Activated CD4-positive, alpha-beta memory T cell treated with anti-CD3 and anti-CD28 coated beads, Interleukin-2, amount 10 ng/mL, durations not matched to agents 7 days and 5 days (primary cell): ENCODE results near the gene SLC22A3. TPM values are rescaled to one million over a fixed set of nuclear protein-coding genes. Genes with fewer than 3 reads are reported as not detected.

Experiments used
- CTCF ChIA-PET: fragments of 350-600 bp; sonication (Branson Sonifier 250); formaldehyde crosslinking; loops from one replicate; lab custom pipeline; 2021; ENCODE audit warnings: antibody characterized with exemption, inconsistent platforms; lab: Charles Lee
- POLR2A ChIA-PET: fragments of 350-600 bp; sonication (Branson Sonifier 250); formaldehyde crosslinking; loops from one replicate; lab custom pipeline; 2021; ENCODE audit warnings: antibody characterized with exemption; lab: Charles Lee
- DNase-seq: peaks from one replicate; pipeline ENCODE4 v3.0.0-alpha.2; 2020
- H3K27ac Mint-ChIP-seq: one replicate; pipeline ENCODE4 v1.8.0; 2021; ENCODE audit warnings: mild to moderate bottlenecking, mixed read lengths
- H3K27me3 Mint-ChIP-seq: one replicate; pipeline ENCODE4 v1.8.0; 2021; ENCODE audit warnings: mixed read lengths
- H3K36me3 Mint-ChIP-seq: one replicate; pipeline ENCODE4 v1.8.0; 2021; ENCODE audit warnings: low read depth, mixed read lengths
- H3K4me1 Mint-ChIP-seq: one replicate; pipeline ENCODE4 v1.8.0; 2021; ENCODE audit warnings: mixed read lengths
- H3K4me3 Mint-ChIP-seq: one replicate; pipeline ENCODE4 v1.8.0; 2021; ENCODE audit warnings: mild to moderate bottlenecking, mixed read lengths
- H3K9me3 Mint-ChIP-seq: one replicate; pipeline ENCODE4 v1.8.0; 2021; ENCODE audit warnings: mixed read lengths
- total RNA-seq, 2 experiments: library from RNA; stranded (reverse); gene quantifications; one replicate each; pipeline ENCODE4 v1.2.3, GENCODE V29; 2021

The SLC22A3 gene
- total RNA-seq, 2 experiments from 2014 or later, result not detected

GRCh38 chr6:160418370-160418769, 70.2 kb downstream of the SLC22A3 start:
- H3K27me3 Mint-ChIP-seq, result peaks cover under 1% of the 10 kb centered on the region
- no peaks in the 10 kb centered on the region for H3K4me1 Mint-ChIP-seq
- ChIA-PET CTCF (interaction anchor here (1.5 kb wide), 1 partner anchor 37 kb away, joined by 4 read pairs; no protein-coding TSS in a partner anchor), POLR2A (no interaction called here)
- H3K4me3 Mint-ChIP-seq, result no peak overlapping the region
- no peaks in the 10 kb centered on the region for H3K36me3 Mint-ChIP-seq
- H3K9me3 Mint-ChIP-seq, result no peaks in the 10 kb centered on the region
- no peak overlapping the region for H3K27ac Mint-ChIP-seq
- no peak for DNase-seq

- Mint-ChIP-seq H3K4me3 (no peak overlapping the region), H3K27ac (no peak overlapping the region), H3K27me3 (no peaks in the 10 kb centered on the region), H3K36me3 (no peaks in the 10 kb centered on the region), H3K9me3 (no peaks in the 10 kb centered on the region), H3K4me1 (no peaks in the 10 kb centered on the region)
- DNase-seq, result no peak
- ChIA-PET POLR2A (no interaction called here), CTCF (interaction anchor here (1.5 kb wide), 1 partner anchor 36 kb away, joined by 4 read pairs; no protein-coding TSS in a partner anchor)
Measured at GRCh38 chr6:160419488-160419887, 71.3 kb downstream of the SLC22A3 start.

GRCh38 chr6:160420253-160420968, 72.2 kb downstream of the SLC22A3 start:
- Mint-ChIP-seq H3K36me3 (no peaks in the 10 kb centered on the region), H3K27me3 (peaks cover 1% of the 10 kb centered on the region), H3K4me3 (no peak overlapping the region), H3K4me1 (no peaks in the 10 kb centered on the region), H3K9me3 (no peaks in the 10 kb centered on the region), H3K27ac (no peak overlapping the region)
- POLR2A ChIA-PET, result no interaction called here
- CTCF ChIA-PET, result no interaction called here
- no peak for DNase-seq

GRCh38 chr6:160420969-160421556, 72.9 kb downstream of the SLC22A3 start:
- H3K27ac Mint-ChIP-seq, result no peak overlapping the region
- no peaks in the 10 kb centered on the region for H3K36me3 Mint-ChIP-seq
- H3K9me3 Mint-ChIP-seq, result no peaks in the 10 kb centered on the region
- no peak for DNase-seq
- ChIA-PET CTCF (no interaction called here), POLR2A (no interaction called here)
- H3K4me1 Mint-ChIP-seq, result peaks cover under 1% of the 10 kb centered on the region
- H3K4me3 Mint-ChIP-seq, result no peak overlapping the region
- peaks cover 1% of the 10 kb centered on the region for H3K27me3 Mint-ChIP-seq

- DNase-seq, result no peak
- H3K27me3 Mint-ChIP-seq, result peaks cover 4% of the 10 kb centered on the region
- no peaks in the 10 kb centered on the region for H3K36me3 Mint-ChIP-seq
- CTCF ChIA-PET, result no interaction called here
- no peak overlapping the region for H3K4me3 Mint-ChIP-seq
- H3K27ac Mint-ChIP-seq, result no peak overlapping the region
- POLR2A ChIA-PET, result no interaction called here
- H3K4me1 Mint-ChIP-seq, result peaks cover 6% of the 10 kb centered on the region
- H3K9me3 Mint-ChIP-seq, result no peaks in the 10 kb centered on the region
Measured at GRCh38 chr6:160421854-160422253, 73.7 kb downstream of the SLC22A3 start.

- ChIA-PET POLR2A (no interaction called here), CTCF (no interaction called here)
- Mint-ChIP-seq H3K27me3 (peaks cover 8% of the 10 kb centered on the region), H3K27ac (no peak overlapping the region), H3K4me3 (no peak overlapping the region), H3K36me3 (no peaks in the 10 kb centered on the region), H3K4me1 (peaks cover 6% of the 10 kb centered on the region), H3K9me3 (no peaks in the 10 kb centered on the region)
- no peak for DNase-seq
Measured at GRCh38 chr6:160424256-160424655, 76.1 kb downstream of the SLC22A3 start.

GRCh38 chr6:160426136-160426535, 78.0 kb downstream of the SLC22A3 start:
- ChIA-PET CTCF (no interaction called here), POLR2A (no interaction called here)
- Mint-ChIP-seq H3K9me3 (no peaks in the 10 kb centered on the region), H3K4me3 (no peak overlapping the region), H3K36me3 (no peaks in the 10 kb centered on the region), H3K27ac (no peak overlapping the region), H3K27me3 (peaks cover 8% of the 10 kb centered on the region), H3K4me1 (peaks cover 6% of the 10 kb centered on the region)
- no peak for DNase-seq

- DNase-seq, result no peak
- CTCF ChIA-PET, result no interaction called here
- no peaks in the 10 kb centered on the region for H3K9me3 Mint-ChIP-seq
- POLR2A ChIA-PET, result no interaction called here
- no peak overlapping the region for H3K4me3 Mint-ChIP-seq
- peaks cover 8% of the 10 kb centered on the region for H3K27me3 Mint-ChIP-seq
- H3K4me1 Mint-ChIP-seq, result peaks cover 6% of the 10 kb centered on the region
- H3K27ac Mint-ChIP-seq, result no peak overlapping the region
- H3K36me3 Mint-ChIP-seq, result no peaks in the 10 kb centered on the region
Measured at GRCh38 chr6:160427312-160428068, 79.3 kb downstream of the SLC22A3 start.

GRCh38 chr6:160428069-160428430, 79.9 kb downstream of the SLC22A3 start:
- ChIA-PET CTCF (no interaction called here), POLR2A (no interaction called here)
- H3K27ac Mint-ChIP-seq, result no peak overlapping the region
- no peaks in the 10 kb centered on the region for H3K36me3 Mint-ChIP-seq
- H3K9me3 Mint-ChIP-seq, result no peaks in the 10 kb centered on the region
- H3K27me3 Mint-ChIP-seq, result peaks cover 8% of the 10 kb centered on the region
- peaks cover 6% of the 10 kb centered on the region for H3K4me1 Mint-ChIP-seq
- no peak overlapping the region for H3K4me3 Mint-ChIP-seq
- no peak for DNase-seq

GRCh38 chr6:160428818-160429619, 80.8 kb downstream of the SLC22A3 start:
- no peaks in the 10 kb centered on the region for H3K9me3 Mint-ChIP-seq
- DNase-seq, result no peak
- no peak overlapping the region for H3K27ac Mint-ChIP-seq
- ChIA-PET CTCF (no interaction called here), POLR2A (interaction anchor here (1.0 kb wide), 1 partner anchor 16 kb away, joined by 3 read pairs; no protein-coding TSS in a partner anchor)
- peaks cover 6% of the 10 kb centered on the region for H3K4me1 Mint-ChIP-seq
- peaks cover 11% of the 10 kb centered on the region for H3K27me3 Mint-ChIP-seq
- no peaks in the 10 kb centered on the region for H3K36me3 Mint-ChIP-seq
- H3K4me3 Mint-ChIP-seq, result no peak overlapping the region

GRCh38 chr6:160429620-160429895, 81.4 kb downstream of the SLC22A3 start:
- ChIA-PET POLR2A (interaction anchor here (1.0 kb wide), 1 partner anchor 16 kb away, joined by 3 read pairs; no protein-coding TSS in a partner anchor), CTCF (no interaction called here)
- Mint-ChIP-seq H3K4me1 (peaks cover 6% of the 10 kb centered on the region), H3K36me3 (no peaks in the 10 kb centered on the region), H3K9me3 (no peaks in the 10 kb centered on the region), H3K27ac (no peak overlapping the region), H3K4me3 (no peak overlapping the region), H3K27me3 (peaks cover 11% of the 10 kb centered on the region)
- DNase-seq, result no peak

- CTCF ChIA-PET, result no interaction called here
- Mint-ChIP-seq H3K27ac (no peak overlapping the region), H3K27me3 (peaks cover 14% of the 10 kb centered on the region), H3K36me3 (no peaks in the 10 kb centered on the region), H3K4me1 (peaks cover 6% of the 10 kb centered on the region), H3K4me3 (no peak overlapping the region), H3K9me3 (no peaks in the 10 kb centered on the region)
- POLR2A ChIA-PET, result no interaction called here
- no peak for DNase-seq
Measured at GRCh38 chr6:160430203-160430602, 82.0 kb downstream of the SLC22A3 start.

GRCh38 chr6:160430751-160431150, 82.6 kb downstream of the SLC22A3 start:
- Mint-ChIP-seq H3K4me3 (no peak overlapping the region), H3K27ac (no peak overlapping the region), H3K9me3 (no peaks in the 10 kb centered on the region), H3K4me1 (peaks cover 10% of the 10 kb centered on the region), H3K27me3 (peaks cover 19% of the 10 kb centered on the region), H3K36me3 (no peaks in the 10 kb centered on the region)
- DNase-seq, result no peak
- ChIA-PET CTCF (no interaction called here), POLR2A (no interaction called here)
